HCEC 1CT (cell line): ENCODE results near the gene CDH4.

Source experiments
- DNase-seq: peaks from one replicate; pipeline ENCODE4 v3.0.0-alpha.2; 2017

The CDH4 gene

DNA sequence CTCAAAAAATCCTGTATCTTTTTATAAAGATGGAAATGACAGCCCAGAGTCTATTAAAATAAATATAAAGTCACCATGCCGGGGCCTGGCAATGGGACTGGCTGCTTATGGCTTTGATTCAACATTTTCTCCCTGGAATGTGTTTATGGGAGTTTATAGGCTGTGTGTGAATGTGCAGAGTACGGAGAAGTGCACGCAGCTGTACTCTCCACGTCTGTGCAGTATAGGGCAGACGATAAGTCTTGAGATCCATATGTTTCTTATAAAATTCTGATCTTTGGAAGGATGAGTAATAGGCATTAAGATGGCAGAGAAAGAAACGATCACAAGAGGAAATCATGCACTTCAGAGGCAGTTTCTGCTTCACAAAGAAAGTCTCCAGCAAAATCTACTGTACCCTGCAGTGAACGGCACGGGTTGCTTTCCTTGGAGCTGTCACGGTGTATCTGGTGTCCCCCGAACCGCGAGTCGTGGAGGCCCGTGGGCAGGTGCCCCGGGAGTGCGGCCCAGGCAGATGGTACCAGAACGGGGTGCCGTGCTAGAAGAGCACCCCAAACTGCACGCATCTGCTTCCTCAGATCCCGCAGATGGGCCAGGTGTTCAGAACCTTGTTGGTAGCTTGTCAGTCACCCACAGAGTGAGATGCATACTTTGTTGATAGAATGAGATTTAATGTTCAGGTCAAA lies 431.1 kb downstream of the CDH4 start:
- no peak for DNase-seq

DNA sequence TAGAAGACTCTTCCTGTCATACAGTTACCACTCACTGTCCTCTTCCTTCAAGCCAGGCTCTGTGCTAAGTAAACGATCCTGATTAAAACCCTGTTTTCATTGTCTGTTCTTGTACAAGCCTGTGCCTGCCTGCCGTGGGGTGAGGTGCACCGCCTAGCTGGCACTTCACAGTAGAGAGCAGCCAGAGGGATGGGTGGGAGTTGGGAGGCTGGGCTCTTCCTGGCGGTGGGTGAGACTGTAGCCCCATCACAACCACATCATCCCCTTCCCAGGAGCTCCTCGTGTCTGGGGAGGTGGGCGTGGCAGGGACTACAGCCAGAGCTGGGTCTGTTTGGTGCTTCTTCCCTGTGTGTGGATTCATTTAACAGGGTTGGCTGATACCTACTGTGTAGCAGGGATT lies 431.7 kb downstream of the CDH4 start:
- DNase-seq, result no peak

DNA sequence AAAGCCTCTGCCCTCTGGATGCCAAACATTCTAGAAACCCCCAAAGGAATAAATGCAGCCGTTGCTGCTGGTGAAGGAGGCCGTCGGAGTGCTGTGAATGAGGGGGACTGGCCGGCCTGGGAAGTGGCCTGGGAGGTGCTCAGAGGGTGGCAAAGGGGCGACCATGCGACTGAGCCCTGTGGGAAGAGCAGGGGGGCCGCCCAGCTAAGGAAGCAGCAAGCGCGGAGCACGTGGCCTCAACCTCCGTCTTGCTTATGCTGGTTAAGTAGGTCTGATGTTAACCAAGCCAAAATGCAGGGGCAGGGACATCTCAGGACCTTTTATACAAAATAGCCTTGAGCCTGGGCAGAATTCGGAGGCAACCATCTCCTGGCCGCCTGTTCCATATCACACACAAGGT lies 432.1 kb downstream of the CDH4 start:
- DNase-seq, result no peak

DNA sequence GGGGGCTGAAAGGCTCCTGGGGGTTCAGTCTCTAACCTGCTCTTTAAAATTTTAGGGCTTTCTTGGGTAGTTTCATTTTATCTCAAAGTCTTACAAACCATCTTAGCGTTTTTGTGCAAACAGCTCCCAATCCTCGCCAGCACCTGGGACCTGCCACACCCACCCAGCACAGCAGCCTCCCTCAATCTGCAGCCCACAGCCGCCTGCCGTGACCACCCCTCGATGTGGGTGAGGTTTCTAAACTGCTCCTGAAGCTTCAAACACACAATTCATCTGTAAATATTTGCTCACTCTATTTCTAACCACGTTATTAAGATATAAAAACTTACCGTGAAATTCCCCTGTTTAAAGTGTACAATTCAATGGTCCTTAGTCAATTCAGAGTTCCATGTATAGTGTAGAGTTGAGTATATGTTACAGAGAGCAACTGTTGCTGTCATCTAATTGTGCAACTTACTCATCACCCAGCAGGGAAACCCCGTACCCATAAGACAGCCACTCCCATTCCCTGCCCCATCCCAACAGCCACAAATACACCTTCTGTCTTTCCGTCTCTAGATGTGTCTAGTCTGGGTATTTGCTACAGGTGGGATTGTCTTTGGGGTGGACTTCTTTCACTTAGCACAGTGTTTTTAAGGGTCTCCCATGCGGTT lies 432.6 kb downstream of the CDH4 start:
- no peak for DNase-seq

DNA sequence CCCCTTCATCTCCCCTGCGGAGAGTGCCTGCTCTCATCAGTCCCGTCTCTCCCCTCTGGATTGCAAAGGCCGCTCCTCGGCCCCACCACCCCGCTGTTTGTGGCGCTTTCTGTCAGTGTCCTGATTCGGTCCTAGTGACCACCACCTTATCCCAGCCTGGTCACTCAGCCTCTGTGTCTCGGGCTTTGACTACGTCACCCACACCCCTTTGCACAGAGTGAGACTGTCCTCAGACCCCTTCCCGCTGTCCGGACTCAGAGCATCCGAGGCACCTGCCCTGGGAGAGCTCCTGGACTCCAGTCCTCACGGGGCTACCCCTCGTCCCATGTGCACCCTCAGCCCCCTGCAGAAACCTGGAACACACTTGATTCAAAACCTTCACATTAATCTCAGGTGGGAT lies 433.4 kb downstream of the CDH4 start:
- DNase-seq, result no peak

DNA sequence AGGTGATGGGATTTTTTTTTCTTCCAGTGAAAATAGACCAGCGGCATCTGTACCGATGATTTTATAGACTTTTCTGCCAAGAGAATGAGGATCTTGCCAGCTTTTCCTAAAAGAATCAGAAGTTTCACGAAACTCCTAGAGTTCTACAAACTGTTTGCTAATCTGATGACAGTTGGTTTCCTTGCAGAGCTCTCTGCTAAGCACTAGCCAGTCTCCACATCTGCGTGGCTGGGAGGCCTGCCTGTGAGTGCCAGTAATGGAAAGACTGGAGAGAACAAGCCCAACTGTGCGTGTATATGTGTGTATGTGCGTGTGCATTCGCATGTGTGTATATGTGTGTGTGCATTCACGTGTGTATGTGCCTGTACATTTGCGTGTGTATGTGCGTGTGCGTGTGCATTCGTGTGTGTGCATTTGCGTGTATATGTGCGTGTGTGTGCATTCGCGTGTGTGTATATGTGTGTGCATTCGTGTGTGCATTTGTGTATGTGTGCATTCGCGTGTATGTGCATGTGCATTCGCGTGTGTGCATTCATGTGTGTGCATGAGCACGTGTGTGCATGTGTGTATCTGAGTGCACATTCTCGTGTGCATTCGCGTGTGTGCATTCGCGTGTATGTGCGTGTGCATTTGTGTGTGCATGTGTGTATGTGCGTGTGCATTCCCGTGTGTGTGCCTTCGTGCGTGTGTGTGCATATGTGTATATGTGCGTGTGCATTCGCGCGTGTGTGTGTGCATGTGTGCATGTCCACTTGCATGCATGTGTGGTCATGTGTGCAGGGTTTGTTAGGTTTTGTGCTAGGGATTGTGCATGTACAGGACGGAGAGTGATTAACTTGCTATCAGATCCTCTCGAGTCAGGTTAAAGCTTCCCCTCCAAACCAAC lies 434.2 kb downstream of the CDH4 start:
- DNase-seq, result no peak

DNA sequence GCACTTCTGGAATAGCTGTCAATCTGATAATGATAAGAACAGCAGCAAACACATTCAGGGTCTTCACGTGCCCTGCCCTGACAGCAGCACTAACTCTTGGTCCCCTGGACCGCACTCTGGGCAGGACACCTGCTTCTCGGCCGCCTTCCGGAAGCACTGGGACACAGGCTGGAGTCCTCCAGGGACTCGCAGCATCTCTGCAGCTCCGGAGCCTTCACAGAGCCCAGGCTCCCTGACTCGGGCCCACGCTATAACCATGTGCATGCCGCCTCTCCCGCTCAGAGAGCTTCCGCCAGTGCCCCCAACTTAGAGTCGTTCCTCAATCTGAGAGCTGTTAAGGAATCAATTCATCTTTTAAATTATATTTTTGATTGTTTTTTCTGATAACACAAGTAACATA lies 436.4 kb downstream of the CDH4 start:
- DNase-seq, result no peak

DNA sequence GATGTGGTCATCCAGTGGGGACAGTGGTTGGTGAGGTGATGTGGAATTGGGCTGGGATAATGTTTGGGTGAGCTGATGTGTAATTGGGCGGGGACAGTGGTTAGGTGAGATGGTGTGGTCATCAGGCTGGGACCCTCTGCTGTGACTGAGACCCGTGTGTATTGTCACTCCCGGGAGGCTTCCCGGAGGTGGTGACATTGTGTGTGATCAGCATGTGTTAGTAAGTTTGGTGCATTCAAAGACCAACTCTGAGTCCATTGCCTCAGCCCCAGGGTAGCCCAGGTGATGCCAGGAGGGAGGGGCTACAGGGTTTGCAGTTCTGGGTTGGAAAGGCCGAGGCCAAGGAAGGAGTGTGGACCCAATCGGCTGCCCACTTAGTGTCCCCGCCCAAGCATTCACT lies 438.1 kb downstream of the CDH4 start:
- DNase-seq, result no peak

DNA sequence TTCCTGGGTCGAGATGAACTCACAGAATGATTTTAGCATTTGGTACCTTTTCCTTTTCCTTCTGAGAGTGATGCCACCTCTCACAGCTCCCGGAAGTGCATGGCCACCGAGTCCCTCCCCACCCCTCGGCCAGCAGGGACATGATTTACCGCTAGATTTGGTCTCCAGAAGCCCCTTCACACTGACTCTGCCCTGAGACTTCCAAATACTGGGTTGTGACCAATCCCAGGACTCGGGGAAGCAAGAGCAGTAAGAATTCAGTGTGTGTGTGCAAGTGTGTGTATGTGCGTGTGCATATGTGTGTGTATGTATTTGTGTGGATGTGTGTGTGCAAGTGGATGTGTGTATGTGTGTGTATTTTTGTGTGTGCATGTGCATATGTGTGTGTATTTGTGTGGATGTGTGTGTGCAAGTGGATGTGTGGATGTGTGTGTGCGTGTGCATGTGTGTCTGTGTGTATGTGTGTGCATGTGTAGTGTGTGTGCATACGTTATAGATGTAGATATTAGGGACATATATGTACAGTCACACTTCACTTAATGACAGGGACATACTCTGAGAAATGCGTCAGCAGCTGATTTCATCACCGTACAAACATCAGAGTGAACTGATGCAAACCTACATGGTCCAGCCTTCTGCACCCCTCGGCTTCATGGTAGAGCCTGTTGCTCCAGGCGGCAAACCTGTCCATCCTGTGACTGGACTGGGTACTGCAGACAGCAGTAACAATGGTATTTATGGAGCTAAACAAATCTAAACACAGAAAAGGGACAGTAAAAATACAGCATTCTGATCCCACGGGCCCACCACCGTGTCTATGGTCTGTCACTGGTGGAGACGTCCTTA lies 439.2 kb downstream of the CDH4 start:
- DNase-seq, result no peak

DNA sequence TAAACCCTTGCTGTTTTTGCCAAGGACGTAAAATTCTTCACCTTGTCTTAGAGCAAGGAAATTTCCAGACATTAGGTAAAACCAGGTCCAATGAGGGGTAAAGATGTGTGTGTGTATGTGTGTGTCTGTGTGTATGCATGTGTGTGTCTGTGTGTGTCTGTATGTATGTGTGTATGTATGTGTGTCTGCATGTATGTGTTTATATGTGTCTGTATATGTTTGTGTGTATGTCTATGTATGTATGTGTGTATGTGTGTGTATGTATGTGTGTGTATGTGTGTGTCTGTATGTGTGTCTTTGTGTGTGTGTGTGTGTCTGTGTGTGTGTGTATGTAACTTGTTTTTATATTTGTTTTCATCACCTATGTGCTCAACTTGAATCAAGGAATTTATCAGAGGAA lies 439.9 kb downstream of the CDH4 start:
- DNase-seq, result no peak

DNA sequence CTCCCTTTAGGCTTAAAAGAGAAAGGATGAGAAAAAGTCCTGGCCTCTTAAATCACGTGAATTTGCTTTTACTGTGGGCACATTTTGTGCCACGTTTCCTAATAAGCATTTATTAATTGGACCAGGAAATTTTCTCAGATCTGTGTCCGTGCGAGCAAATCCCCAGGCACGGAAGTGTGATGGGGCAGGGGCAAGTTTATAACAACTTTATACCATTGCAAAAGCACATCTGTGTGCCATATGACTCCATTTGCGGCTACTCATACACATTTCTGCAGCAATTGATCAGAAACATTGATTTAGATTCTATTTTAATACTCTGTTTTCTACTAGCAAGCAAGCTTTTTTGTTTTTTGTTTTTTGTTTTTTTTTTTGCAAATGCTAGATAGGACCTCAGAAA lies 440.4 kb downstream of the CDH4 start:
- DNase-seq, result no peak

DNA sequence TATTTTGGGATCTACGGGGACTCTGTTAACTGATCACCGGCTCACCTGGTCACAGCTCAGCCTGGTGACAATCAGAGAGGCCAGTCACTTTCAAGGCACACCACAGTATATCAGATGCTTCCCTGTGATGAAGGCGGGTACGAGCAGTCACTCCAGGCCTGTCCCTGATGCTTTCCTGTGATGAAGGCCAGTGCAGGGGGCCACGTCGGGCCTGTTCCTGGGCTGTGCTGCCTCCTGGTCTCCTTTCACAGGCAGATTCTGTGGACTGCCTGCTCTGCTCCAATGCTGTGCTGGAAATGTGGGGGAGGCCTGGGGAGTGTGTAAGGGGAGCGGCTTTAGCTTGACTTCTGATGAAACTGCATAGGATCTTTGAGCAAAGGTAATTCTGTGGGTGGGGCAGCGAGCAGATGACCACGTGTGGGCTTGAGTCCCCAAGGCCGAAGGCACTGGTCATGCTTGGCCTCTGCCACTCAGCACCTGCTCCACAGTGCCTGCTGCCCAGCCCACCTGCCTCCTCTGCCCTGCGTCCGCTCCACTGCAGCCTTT lies 441.1 kb downstream of the CDH4 start:
- DNase-seq, result no peak

DNA sequence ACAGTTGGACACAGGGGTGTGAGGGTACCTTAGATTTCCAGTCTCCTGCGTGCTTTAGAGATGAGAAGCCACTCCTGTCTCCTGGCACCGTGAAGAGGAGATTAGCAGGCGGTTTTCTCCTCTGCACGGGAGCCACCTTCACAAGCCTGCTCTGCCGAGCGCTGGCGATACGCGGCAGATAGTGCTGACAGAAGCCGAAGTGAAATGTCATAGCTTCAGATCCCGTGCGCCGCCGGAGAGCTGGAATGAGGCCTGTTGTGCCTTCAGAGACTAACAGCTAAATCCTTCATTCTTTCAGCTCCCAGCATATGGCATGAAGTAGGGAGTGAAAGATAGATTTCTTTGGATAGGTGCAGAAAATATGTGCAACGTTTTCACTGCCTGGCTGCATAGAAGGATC lies 442.6 kb downstream of the CDH4 start:
- no peak for DNase-seq

DNA sequence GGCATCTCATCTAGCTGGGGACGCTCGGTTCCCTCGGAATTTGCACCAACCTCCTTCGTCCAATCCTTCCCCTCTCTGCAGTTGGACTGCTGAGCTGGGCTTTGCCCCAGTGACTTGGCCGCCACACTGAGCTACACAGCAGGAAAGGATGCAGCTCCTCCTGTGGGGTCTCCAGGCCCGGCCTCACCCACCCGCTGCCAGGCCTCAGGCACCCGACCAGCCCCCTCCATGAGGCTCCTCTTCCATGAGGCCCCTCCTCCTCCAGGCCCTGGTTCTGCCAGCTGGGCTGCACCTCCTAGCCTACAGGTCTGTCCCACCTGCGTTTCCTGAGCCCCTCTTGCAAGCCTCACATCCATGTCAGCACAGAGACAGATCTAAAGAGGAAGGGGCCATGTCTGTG lies 443.7 kb downstream of the CDH4 start:
- no peak for DNase-seq

DNA sequence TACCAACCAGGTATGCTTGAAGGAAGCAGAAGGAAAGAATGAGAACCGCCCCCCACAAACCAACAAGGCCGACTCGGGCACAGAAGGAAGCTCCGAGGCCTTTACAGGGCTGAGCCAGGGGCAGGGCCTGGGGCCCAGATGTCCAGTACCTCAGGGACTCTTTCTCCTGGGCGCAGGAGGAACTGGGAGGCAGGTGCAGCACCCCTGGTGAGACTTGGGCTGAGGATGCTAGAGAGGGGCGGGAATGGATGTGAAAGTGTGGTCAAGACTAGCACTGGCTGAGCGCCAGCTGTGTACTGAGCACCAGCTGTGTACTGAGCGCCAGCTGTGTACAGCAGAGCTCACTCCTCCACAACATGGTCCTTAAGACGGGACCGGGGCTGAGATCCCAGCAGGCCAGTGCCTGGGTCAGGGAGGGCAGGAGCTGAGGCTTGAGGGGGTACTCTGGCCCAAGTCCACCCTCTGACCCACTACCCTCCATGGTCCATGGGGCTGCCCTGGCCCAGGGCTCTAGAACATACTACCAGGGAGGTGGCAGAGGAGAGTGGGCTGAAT lies 444.2 kb downstream of the CDH4 start:
- no peak for DNase-seq

DNA sequence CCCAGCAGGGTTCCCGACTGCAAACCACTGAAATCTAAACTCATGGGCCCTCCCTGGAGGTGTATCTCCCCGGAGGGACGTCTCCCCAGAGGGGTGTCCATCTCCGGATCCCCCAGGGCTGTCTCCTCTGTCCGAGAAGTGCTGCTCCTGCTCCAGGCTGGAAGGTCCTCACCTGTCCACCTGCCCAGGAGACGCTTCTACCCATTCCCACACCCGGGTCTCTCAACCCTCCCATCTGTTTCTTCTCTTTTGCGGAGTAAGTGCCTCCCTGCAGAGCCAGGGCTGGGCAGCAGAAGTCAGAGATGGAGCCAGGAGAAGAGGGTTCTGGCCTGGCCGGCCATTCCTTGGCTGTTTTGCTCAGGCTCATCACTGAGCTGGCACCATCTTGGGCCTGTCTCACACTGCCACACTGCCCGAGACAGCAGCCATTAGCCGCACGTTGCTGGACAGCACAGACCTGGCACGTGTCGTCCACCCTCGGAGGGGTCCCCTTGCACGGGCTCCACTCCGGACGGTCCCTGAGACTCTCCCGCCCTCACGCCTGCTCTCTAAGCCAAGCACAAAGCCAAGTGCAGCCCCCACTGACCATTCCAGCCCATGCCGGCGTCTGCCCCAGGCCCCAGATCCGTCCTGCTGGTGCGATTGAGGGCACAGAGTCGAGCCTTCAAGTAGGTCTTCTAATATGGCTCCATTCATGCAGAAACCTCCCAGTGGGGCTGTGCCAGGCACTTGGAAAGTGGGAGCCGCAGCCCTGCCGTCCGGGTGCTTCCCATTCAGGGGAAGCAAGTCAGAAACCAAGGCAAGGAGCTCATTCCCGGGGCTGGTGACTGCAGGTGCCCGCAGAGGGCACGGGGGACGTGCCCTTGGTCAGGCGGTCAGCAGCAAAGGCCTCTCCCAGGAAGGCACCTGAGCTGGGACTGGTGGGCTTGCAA lies 445.9 kb downstream of the CDH4 start:
- DNase-seq, result no peak

DNA sequence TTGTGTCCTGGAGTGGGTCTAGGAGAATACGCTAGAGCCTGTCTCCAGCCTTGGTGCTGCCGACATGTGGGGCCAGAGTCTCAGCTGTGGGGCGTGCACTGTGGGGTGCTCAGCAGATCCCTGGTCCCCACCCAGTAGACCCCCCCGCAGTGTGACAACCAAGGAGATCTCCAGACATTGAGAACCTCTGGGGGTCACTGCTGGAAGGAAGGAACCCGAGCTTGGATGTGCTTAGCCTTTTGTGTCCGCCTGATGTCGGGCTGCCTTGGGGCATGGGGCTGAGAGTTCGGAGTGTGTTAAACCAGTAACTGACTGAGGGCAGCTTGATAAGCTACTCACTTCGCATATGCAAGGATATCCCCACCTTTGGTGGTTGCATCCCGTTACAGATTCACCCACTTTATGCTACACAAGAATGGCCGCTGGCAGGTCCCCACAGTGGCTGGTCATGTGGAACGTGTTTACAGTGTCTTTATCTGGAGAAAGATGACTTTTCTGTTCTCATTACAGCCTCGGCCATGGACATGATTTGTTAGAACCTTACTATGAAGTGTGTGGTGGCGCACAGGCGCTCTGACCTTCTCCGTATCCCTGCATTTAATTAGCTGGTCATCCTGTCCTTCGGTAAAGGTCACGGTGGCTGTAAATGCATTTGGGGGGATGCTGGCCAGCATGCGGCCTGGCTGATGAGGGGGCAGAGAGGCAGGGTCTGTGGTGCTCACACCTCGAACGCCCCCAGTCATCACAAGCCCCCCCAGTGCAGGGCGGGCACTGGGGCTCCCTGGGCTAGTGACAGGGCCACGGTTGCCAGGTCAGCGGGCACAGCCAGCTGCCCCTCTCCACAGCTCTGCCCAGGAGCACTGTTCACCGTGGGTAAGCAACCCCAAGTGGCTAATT lies 446.8 kb downstream of the CDH4 start:
- DNase-seq, result no peak

DNA sequence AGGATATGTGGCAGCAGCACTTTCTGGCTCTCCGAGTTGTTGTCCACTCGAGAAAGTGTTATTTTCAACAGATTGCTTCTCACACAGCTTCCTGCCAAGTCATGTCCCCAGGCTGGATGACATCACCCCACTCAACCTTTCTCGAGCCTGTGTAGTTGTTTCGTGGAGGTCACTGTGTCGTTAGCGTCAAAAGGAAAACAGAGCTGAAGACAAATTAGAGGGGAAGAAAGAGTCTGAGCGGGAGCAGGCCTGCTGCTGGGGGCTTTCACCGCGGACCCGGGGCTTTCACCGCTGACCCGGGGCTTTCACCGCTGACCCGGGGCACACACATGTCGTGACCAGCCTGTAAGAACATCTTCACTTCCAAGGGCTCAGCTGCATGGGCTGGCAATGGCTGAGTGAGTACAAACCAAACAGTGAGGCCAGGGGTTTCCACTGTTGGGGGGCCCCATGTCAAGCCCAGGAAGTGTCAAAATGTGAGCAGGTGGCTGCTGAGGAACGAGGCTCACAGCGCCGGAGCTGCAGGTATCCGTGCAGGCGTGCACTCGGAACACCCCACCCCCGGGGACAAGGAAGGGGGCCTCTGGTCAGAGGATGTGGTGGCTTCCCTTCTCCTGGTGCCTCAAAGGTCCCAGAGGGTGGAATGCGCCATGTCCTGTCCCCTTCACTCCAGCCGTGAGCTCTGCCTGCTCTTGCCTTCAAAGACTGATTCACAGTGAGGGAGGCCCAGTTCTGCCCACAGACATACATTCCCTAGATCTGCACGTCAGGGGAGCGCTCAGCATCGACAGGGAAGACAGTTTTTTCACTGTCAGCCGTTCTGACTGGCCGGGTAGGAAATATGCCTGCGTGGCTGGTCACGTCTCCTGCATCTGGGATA lies 447.7 kb downstream of the CDH4 start:
- DNase-seq, result no peak

DNA sequence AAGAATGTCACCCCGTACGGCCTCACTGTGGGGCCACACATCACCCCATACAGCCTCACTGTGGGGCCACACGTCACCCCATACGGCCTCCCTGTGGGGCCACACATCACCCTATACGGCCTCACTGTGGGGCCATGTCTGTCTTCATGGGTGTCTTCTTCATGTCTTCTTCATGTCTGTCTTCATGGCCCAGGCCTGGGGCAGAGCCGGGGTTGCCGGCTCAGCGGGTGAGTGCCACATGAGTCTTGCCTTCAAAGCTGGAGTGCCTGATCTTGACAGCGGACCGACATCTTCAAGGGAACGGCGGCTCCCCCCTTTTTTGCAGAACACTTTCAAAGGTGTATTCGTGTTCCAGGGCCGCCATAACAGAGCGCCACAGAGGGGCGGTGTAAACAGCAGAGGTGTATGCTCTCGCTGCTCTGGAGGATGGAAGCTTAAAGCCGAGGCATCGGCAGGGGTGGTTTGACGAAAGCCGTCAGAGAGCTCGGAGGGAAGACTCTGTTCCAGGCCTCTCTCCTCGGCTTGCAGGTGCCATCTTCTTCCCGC lies 448.6 kb downstream of the CDH4 start:
- DNase-seq, result no peak
